Ovary (tissue), 3 donors: Measurements from ENCODE around the gene SLC6A1.

ENCODE experiments used
- CTCF ChIP-seq, 3 donors: fragments of 450-650 bp in 2 of 3; fragments of 200-600 bp in 1 of 3; IDR thresholded peaks; one replicate each; pipeline versions ENCODE4 v1.5.1 to v1.8.0; 2016 to 2022; ENCODE audit warnings: antibody characterized with exemption in 3 of 3, mild to moderate bottlenecking in 1 of 3
- EP300 ChIP-seq: sonication (generic); formaldehyde crosslinking; IDR thresholded peaks from one replicate; pipeline ENCODE4 v1.6.1; 2017; ENCODE audit warnings: antibody characterized with exemption
- POLR2A ChIP-seq: fragments of 450-650 bp; IDR thresholded peaks from one replicate; pipeline ENCODE4 v1.6.1; 2017; ENCODE audit warnings: antibody characterized with exemption, mild to moderate bottlenecking, moderate library complexity
- donor health status: DM: no; HTN: no; CAD: no.

GRCh38 chr3:10994306-10994705, 1.8 kb downstream of the SLC6A1 start:
- TF ChIP-seq POLR2A (no peak), CTCF (IDR thresholded peaks at IDR 0.05) (no peak), EP300 (no peak)
